Fibroblast of lung (primary cell): ENCODE measurements around the gene CPT1C. TPM values are rescaled to one million over a fixed set of nuclear protein-coding genes. Genes with fewer than 3 reads are reported as not detected.
A peak's percentile ranks its signal among the peaks of the same experiment; 100 is the strongest.

Experiments
- DNase-seq, 2 donors: peaks; one replicate each; pipeline versions ENCODE4 v3.0.0 to v3.0.0-alpha.2; 2010; ENCODE audit warnings: low read depth in 2 of 2
- H2AFZ ChIP-seq: 2 replicates; pipeline ENCODE4 v1.5.1; 2012; ENCODE audit warnings: low read length, control low read depth, inconsistent platforms
- H3K27ac ChIP-seq: 2 replicates; pipeline ENCODE4 v1.5.1; 2011; ENCODE audit warnings: low read length, control low read depth; ENCODE audit not compliant: insufficient read depth
- H3K27me3 ChIP-seq: 2 replicates; pipeline ENCODE4 v1.5.1; 2011; ENCODE audit warnings: mild to moderate bottlenecking, low read length; ENCODE audit not compliant: control insufficient read depth, insufficient read depth
- H3K36me3 ChIP-seq: 2 replicates; pipeline ENCODE4 v1.5.1; 2011; ENCODE audit warnings: low read length; ENCODE audit not compliant: control insufficient read depth, insufficient read depth
- H3K4me1 ChIP-seq: 2 replicates; pipeline ENCODE4 v1.5.1; 2011; ENCODE audit warnings: low read length; ENCODE audit not compliant: control insufficient read depth, insufficient read depth; ENCODE audit errors: extremely low read depth
- H3K4me2 ChIP-seq: 2 replicates; pipeline ENCODE4 v1.5.1; 2011; ENCODE audit warnings: low read length, control low read depth; ENCODE audit not compliant: insufficient read depth; ENCODE audit errors: extremely low read depth
- H3K4me3 ChIP-seq, 4 experiments: fragments of 200-600 bp in 1 of 4; sonication (generic) in 1 of 4; replicated peaks in 1 of 4; 2 replicates each; pipeline ENCODE4 v1.5.1; 2011 to 2016; ENCODE audit warnings: low read length in 4 of 4, low read depth in 3 of 4, mild to moderate bottlenecking in 3 of 4, control low read depth in 2 of 4, inconsistent platforms in 1 of 4, mixed read lengths in 1 of 4; ENCODE audit not compliant: insufficient read depth in 1 of 4; ENCODE audit errors: control extremely low read depth in 1 of 4
- H3K79me2 ChIP-seq: 2 replicates; pipeline ENCODE4 v1.5.1; 2012; ENCODE audit warnings: mild to moderate bottlenecking, low read length, inconsistent platforms; ENCODE audit not compliant: control insufficient read depth, insufficient read depth
- H3K9ac ChIP-seq: 2 replicates; pipeline ENCODE4 v1.5.1; 2011; ENCODE audit warnings: mild to moderate bottlenecking, low read length, control low read depth; ENCODE audit not compliant: insufficient read depth
- H3K9me3 ChIP-seq: 2 replicates; pipeline ENCODE4 v1.5.1; 2012; ENCODE audit warnings: low read depth, low read length; ENCODE audit not compliant: control insufficient read depth, insufficient read depth
- H4K20me1 ChIP-seq: 2 replicates; pipeline ENCODE4 v1.5.1; 2011; ENCODE audit warnings: low read length; ENCODE audit not compliant: control insufficient read depth, insufficient read depth; ENCODE audit errors: extremely low read depth
- EZH2 ChIP-seq: IDR thresholded peaks from 2 replicates; pipeline ENCODE4 v1.5.1; 2012; ENCODE audit warnings: low read length, control low read depth, mild to moderate bottlenecking; ENCODE audit errors: missing control alignments
- polyA plus RNA-seq, 2 donors: library from polyadenylated mRNA; depleted of rRNA in 1 of 2; stranded (reverse) in 1 of 2; unstranded in 1 of 2; fragments of >200 nt; gene quantifications; 2 replicates each; pipeline ENCODE4 v1.2.1, GENCODE V29; 2011 to 2012; ENCODE audit warnings: missing spikeins in 1 of 2
- total RNA-seq: library from RNA; depleted of rRNA; stranded (reverse); fragments of >200 nt; gene quantifications from 2 replicates; pipeline ENCODE4 v1.2.1, GENCODE V29; 2014
- TF ChIP-seq, protein P1 (sequence below), 2 donors: IDR thresholded peaks in 1 of 2; conservative IDR thresholded peaks in 1 of 2; 1 replicate in 1 of 2; 2 replicates in 1 of 2; pipeline ENCODE4 v1.5.1; 2011 to 2012; ENCODE audit warnings: low read length in 2 of 2, control low read depth in 1 of 2, inconsistent platforms in 1 of 2, low read depth in 1 of 2, mild to moderate bottlenecking in 1 of 2

Gene CPT1C
- total and polyA plus RNA-seq, 2 donors (not counting 1 experiment from before 2014, with no cell fraction given): 20.0 to 31.2 TPM

DNA sequence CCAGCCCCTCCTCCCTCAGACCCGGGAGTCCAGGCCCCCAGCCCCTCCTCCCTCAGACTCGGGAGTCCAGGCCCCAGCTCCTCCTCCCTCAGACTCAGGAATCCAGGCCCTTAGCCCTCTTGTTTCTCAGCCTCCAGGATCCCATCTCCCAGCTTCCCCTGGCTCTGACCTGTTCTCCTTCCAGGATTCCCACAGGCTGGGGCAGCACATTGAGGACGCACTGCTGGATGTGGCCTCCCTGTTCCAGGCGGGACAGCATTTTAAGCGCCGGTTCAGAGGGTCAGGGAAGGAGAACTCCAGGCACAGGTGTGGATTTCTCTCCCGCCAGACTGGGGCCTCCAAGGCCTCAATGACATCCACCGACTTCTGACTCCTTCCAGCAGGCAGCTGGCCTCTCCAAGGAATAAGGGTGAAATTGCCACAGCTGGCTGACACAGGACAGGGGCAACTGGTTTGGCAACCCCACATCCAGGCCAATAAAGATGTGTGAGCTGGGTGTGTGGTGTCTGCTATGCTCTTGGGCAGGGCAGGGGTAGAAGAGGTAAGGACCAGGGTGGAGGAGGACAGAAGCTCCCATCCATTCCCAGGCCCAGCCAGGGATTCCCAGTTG lies 22.4 kb downstream of the CPT1C start:
- TF ChIP-seq, protein P1, sequence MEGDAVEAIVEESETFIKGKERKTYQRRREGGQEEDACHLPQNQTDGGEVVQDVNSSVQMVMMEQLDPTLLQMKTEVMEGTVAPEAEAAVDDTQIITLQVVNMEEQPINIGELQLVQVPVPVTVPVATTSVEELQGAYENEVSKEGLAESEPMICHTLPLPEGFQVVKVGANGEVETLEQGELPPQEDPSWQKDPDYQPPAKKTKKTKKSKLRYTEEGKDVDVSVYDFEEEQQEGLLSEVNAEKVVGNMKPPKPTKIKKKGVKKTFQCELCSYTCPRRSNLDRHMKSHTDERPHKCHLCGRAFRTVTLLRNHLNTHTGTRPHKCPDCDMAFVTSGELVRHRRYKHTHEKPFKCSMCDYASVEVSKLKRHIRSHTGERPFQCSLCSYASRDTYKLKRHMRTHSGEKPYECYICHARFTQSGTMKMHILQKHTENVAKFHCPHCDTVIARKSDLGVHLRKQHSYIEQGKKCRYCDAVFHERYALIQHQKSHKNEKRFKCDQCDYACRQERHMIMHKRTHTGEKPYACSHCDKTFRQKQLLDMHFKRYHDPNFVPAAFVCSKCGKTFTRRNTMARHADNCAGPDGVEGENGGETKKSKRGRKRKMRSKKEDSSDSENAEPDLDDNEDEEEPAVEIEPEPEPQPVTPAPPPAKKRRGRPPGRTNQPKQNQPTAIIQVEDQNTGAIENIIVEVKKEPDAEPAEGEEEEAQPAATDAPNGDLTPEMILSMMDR (conservative IDR thresholded peaks at IDR 0.05 in 1 of 2, IDR thresholded peaks at IDR 0.05 in 1 of 2; ENCODE audit: low read depth in 1 of 2, low read length in 2 of 2): no peak
- no peak for TF ChIP-seq EZH2

DNA sequence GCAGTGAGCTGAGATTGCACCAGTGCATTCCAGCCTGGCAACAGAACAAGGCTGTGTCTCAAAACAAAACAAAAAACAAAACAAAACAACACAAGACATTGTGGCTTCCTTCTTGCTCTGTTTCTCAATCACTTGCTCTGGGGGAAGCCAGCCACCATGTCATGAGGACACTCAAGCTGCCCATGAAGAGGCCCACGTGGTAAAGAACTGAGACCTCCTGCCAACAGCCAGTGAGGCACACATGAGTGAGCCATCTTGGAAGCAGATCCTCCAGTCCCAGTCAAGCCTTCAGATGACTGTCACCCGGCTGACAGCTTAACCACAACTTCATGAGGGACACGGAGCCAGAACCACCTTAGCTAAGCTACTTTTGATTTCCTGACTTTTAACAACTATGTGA lies 25.2 kb downstream of the CPT1C start:
- Histone ChIP-seq H3K79me2 (no peaks in the 10 kb centered on the region), H2AFZ (no peak overlapping the region), H3K4me3 (no peak overlapping the region), H3K9me3 (no peaks in the 10 kb centered on the region), H3K27me3 (no peaks in the 10 kb centered on the region), H3K27ac (no peak overlapping the region), H4K20me1 (no peaks in the 10 kb centered on the region), H3K4me2 (no peak overlapping the region), H3K4me1 (no peaks in the 10 kb centered on the region), H3K9ac (no peak overlapping the region), H3K36me3 (no peaks in the 10 kb centered on the region)
- DNase-seq: no peak
- no peak for TF ChIP-seq EZH2
- TF ChIP-seq, protein P1 (conservative IDR thresholded peaks at IDR 0.05 in 1 of 2, IDR thresholded peaks at IDR 0.05 in 1 of 2; ENCODE audit: low read depth in 1 of 2, low read length in 2 of 2): no peak

More for the DNA sequence above, 22.4 kb downstream of the CPT1C start:
- Histone ChIP-seq H3K36me3 (no peaks in the 10 kb centered on the region), H3K4me3 (no peak overlapping the region), H3K4me2 (no peak overlapping the region), H3K9me3 (no peaks in the 10 kb centered on the region), H3K27me3 (no peaks in the 10 kb centered on the region), H3K9ac (no peak overlapping the region), H4K20me1 (no peaks in the 10 kb centered on the region), H3K79me2 (no peaks in the 10 kb centered on the region), H3K4me1 (peaks cover 4% of the 10 kb centered on the region), H2AFZ (no peak overlapping the region), H3K27ac (no peak overlapping the region)
- no peak for DNase-seq

DNA sequence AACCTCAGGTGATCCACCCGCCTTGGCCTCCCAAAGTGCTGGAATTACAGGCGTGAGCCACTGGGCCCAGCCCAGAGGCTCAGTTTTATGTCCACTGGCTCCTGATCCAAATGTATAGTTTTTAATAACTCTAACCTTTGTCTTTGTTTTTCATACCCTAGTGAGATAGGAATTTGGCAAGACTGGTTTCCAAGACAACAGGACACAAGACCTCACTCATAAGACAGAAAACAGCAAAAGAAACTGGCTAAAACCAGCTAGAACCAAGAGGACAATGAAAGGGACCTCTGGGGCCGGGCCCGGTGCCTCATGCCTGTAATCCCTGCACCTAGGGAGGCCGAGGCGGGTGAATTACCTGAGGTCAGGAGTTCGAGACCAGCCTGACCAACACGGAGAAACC lies 27.6 kb downstream of the CPT1C start:
- peak; percentile 21 to 60 for DNase-seq
- Histone ChIP-seq H3K4me3 (no peak overlapping the region), H3K36me3 (no peaks in the 10 kb centered on the region), H3K9me3 (no peaks in the 10 kb centered on the region), H2AFZ (no peak overlapping the region), H3K27ac (no peak overlapping the region), H3K79me2 (no peaks in the 10 kb centered on the region), H3K4me2 (no peak overlapping the region), H4K20me1 (no peaks in the 10 kb centered on the region), H3K27me3 (no peaks in the 10 kb centered on the region), H3K4me1 (no peaks in the 10 kb centered on the region), H3K9ac (no peak overlapping the region)
- TF ChIP-seq EZH2: no peak
- TF ChIP-seq, protein P1 (conservative IDR thresholded peaks at IDR 0.05 in 1 of 2, IDR thresholded peaks at IDR 0.05 in 1 of 2; ENCODE audit: low read depth in 1 of 2, low read length in 2 of 2): no peak
